Activated CD4-positive, alpha-beta T cell treated with anti-CD3 and anti-CD28 coated beads, Interleukin-2, amount 10 ng/mL, durations not matched to agents 24 days and 14 days (primary cell): Measurements from ENCODE around the gene STK25. TPM values are rescaled to one million over a fixed set of nuclear protein-coding genes. Genes with fewer than 3 reads are reported as not detected.
A peak's percentile ranks its signal among the peaks of the same experiment; 100 is the strongest.

Experiments used
- DNase-seq: peaks from one replicate; pipeline ENCODE4 v3.0.0; 2022
- H3K27ac Mint-ChIP-seq: one replicate; pipeline ENCODE4 v1.8.0; 2022; ENCODE audit warnings: mild to moderate bottlenecking, mixed read lengths
- H3K27me3 Mint-ChIP-seq: one replicate; pipeline ENCODE4 v1.8.0; 2022; ENCODE audit warnings: mixed read lengths
- H3K36me3 Mint-ChIP-seq: one replicate; pipeline ENCODE4 v1.8.0; 2022; ENCODE audit warnings: low read depth, mild to moderate bottlenecking, mixed read lengths
- H3K4me1 Mint-ChIP-seq: one replicate; pipeline ENCODE4 v1.8.0; 2021; ENCODE audit warnings: mixed read lengths
- H3K4me3 Mint-ChIP-seq: one replicate; pipeline ENCODE4 v1.8.0; 2022; ENCODE audit warnings: mild to moderate bottlenecking, moderate library complexity, mixed read lengths
- H3K9me3 Mint-ChIP-seq: one replicate; pipeline ENCODE4 v1.8.0; 2021; ENCODE audit warnings: mixed read lengths
- intact Hi-C: fragments of 100-400 bp; cut with micrococcal nuclease; formaldehyde crosslinking; loops from one replicate; pipeline ENCODE4 v1.15.1; 2023
- total RNA-seq: library from RNA; stranded (reverse); gene quantifications from 2 replicates; pipeline ENCODE4 v1.2.3, GENCODE V29; 2022

The STK25 gene
- total RNA-seq, 1 donor from 2014 or later = 121 TPM

DNA sequence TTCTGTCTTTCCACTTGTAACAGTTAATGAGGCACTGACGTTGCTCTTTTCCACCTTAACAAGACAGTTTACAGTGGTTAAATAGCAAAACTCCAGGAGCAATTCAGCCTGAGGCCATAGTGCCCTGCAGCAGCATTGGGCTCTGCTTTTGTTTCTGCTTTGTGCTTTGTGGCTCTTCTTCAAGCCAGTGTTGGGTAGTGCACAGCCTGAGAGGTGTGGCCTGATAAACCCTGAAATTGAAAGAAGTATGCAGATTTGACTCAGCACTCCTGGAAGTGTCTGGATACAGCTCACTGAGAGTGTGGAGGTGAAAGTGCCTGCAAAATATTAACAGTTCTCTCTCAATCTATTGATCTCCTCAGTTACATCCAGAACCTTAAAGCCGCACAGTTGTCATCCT is 63.0 kb downstream of the STK25 start:
- H3K27me3 Mint-ChIP-seq = peaks cover 38% of the 10 kb centered on the region
- peaks cover 23% of the 10 kb centered on the region for H3K4me1 Mint-ChIP-seq
- peaks cover 26% of the 10 kb centered on the region for H3K36me3 Mint-ChIP-seq
- no peak overlapping the region for H3K4me3 Mint-ChIP-seq
- intact Hi-C loops = loop anchor here (2.0 kb wide), 1 partner anchor 89 kb away; the partner anchor contains the start of gene FARP2
- peak; percentile 80 for DNase-seq
- peak overlapping the region; percentile 37 for H3K27ac Mint-ChIP-seq
- no peaks in the 10 kb centered on the region for H3K9me3 Mint-ChIP-seq

DNA sequence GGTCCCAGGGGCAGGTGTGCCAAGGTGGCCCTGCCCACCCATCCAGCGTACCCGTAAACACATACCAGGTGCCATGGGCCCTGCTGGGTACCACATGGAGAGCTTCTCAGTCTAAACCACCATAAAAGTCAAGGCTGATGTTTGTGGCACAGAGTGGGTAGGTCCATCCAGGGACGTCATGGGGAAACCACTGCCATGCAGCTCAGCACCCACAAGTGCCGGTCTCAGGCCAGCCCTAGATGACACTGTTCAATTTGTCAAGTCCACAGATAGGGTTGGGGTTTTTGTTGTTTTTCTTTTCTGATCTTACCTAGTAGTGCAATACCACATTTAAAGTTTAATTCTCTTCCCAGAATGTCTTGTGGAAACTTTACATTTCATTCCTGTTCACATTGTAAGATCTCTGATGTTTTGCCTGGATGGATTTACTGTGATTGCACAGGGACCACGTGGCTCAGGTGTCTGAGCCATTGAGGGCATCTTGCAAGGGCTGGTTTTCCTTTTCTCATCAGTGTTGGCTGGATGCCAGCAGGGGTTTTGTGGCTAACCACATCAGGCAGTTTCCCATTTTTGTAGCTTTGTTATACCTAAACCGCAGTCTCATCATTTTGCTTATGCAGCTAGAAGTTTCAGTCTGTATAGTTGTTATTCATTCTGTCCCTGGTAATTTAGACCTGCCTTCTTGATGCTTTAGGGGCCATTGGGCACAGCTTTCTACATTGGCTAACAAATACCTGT is 64.7 kb downstream of the STK25 start:
- Mint-ChIP-seq H3K9me3 (no peaks in the 10 kb centered on the region), H3K27me3 (peaks cover 29% of the 10 kb centered on the region), H3K36me3 (peaks cover 29% of the 10 kb centered on the region), H3K4me3 (peak overlapping the region; percentile 52), H3K27ac (peak overlapping the region; percentile 80), H3K4me1 (peaks cover 23% of the 10 kb centered on the region)
- intact Hi-C loops = loop anchor here (1.0 to 2.0 kb wide), 2 partner anchors 65 to 87 kb away; partner anchors contain the start of genes FARP2 and STK25
- DNase-seq = peak; percentile 97

Other genes starting within 250 kb of the STK25 start
- gene HDLBP, start 192.9 kb downstream of the STK25 start, total RNA-seq = 266 and 270 TPM in 2 replicates
- gene SEPTIN2, start 192.7 kb downstream of the STK25 start, total RNA-seq = 212 and 215 TPM in 2 replicates
- gene FARP2, start 152.3 kb downstream of the STK25 start, total RNA-seq = 36.5 and 43.1 TPM in 2 replicates
- 0.17 and 0.77 TPM in 2 replicates for gene BOK, start 50.2 kb upstream of the STK25 start, total RNA-seq
- gene THAP4, start 128.6 kb upstream of the STK25 start, total RNA-seq = 62.0 and 63.9 TPM in 2 replicates
- 109 and 115 TPM in 2 replicates for gene ATG4B, start 129.1 kb upstream of the STK25 start, total RNA-seq
- gene DTYMK, start 178.2 kb upstream of the STK25 start, total RNA-seq = 110 and 111 TPM in 2 replicates
- gene ING5, start 193.5 kb upstream of the STK25 start, total RNA-seq = 51.3 and 55.3 TPM in 2 replicates
- gene D2HGDH, start 226.0 kb upstream of the STK25 start, total RNA-seq = 34.2 and 40.4 TPM in 2 replicates